ENCODE measurements around the gene KCNIP3. TPM values are rescaled to one million over a fixed set of nuclear protein-coding genes. Genes with fewer than 3 reads are reported as not detected.

Gene KCNIP3
- total and polyA plus RNA-seq, 2 donors (not counting 1 experiment from before 2014, with no cell fraction given): not detected

DNA sequence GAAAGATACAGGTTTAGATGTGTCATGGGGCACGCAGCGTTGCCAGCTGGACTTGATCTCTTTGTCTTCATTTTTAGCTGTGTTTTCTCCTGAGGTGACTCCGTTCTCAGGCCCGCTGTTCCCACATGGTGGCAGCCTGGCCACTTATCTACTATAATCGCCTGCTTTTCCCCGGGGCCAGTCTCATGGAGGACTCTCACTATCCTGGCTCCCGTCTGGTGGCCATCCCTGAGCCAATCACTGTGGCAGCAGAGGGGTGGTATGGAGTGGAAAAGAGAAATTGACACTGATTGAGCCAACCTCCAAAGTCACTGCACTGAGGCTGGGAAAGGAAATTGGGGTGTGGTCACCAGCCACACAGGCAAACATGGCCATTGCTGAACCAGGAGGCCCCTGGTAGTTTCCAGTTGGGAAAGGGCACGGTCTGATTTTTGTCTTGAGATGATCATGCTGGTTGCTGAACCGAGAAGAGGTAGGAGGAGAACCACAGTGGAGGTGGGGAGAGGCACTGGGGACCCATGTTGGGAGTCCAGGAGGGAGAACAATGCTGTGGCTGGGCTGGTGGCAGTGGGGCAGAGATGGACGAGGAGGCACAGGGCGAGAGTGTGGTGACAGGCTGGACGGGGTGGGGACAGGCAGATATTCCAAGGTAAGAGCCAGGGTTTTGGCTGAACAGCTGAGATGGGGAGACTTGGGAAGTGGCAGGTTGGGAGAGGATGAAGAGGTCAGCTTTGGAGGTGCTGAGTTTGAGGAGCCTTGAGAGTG, 45.6 kb downstream of the KCNIP3 start:
- Histone ChIP-seq H3K79me2 (ENCODE audit: control insufficient read depth, insufficient read depth, low read length) (no peaks in the 10 kb centered on the region), H2AFZ (ENCODE audit: insufficient read depth, low read depth, low read length, poor library complexity, severe bottlenecking) (no peak overlapping the region), H3K27ac (ENCODE audit: low read length in 2 of 2) (no peak overlapping the region), H3K4me3 (ENCODE audit: control extremely low read depth in 1 of 5, extremely low read depth in 1 of 5, insufficient read depth in 1 of 5, low read depth in 2 of 5, low read length in 4 of 5) (no peak overlapping the region), H3K27me3 (replicated peaks in 1 of 4; ENCODE audit: control extremely low read depth in 1 of 4, control insufficient read depth in 3 of 4, insufficient read depth in 4 of 4, low read length in 3 of 4) (peaks cover 0 to 42% (median 10%) of the 10 kb centered on the region in 4 experiments), H3K9me3 (ENCODE audit: control extremely low read depth in 1 of 3, control insufficient read depth in 2 of 3, insufficient read depth in 1 of 3, low read length in 2 of 3) (peaks cover 0 to 7% (median 0%) of the 10 kb centered on the region in 3 donors), H3K4me1 (ENCODE audit: control insufficient read depth in 2 of 2, insufficient read depth in 2 of 2, low read length in 2 of 2) (peaks cover 11% of the 10 kb centered on the region in 2 donors), H4K20me1 (ENCODE audit: control insufficient read depth, insufficient read depth, low read length, poor library complexity, severe bottlenecking) (no peaks in the 10 kb centered on the region), H3K9ac (ENCODE audit: low read length) (no peak overlapping the region), H3K36me3 (replicated peaks in 1 of 2; ENCODE audit: control extremely low read depth in 1 of 2, control insufficient read depth in 1 of 2, extremely low read depth in 1 of 2, insufficient read depth in 2 of 2, low read length in 1 of 2) (no peaks in the 10 kb centered on the region), H3K4me2 (replicated peaks; ENCODE audit: low read depth, low read length, poor library complexity, severe bottlenecking) (no peak overlapping the region)
- POLR2A ChIA-PET: no interaction called here
- H3K4me1 Mint-ChIP-seq: peaks cover 11% of the 10 kb centered on the region
- DNase-seq: no peak
- CTCF ChIA-PET: no interaction called here
- no peak for ATAC-seq (ENCODE audit: low read depth)
- no peak overlapping the region for H3K4me3 Mint-ChIP-seq
- no peaks in the 10 kb centered on the region for H3K9me3 Mint-ChIP-seq (ENCODE audit: insufficient read depth)
- WGBS (ENCODE audit: insufficient coverage): 93% methylated on average over 11 of the region's 12 CpGs
- intact Hi-C loops (cut with micrococcal nuclease): no loop called here
- TF ChIP-seq, protein P1, sequence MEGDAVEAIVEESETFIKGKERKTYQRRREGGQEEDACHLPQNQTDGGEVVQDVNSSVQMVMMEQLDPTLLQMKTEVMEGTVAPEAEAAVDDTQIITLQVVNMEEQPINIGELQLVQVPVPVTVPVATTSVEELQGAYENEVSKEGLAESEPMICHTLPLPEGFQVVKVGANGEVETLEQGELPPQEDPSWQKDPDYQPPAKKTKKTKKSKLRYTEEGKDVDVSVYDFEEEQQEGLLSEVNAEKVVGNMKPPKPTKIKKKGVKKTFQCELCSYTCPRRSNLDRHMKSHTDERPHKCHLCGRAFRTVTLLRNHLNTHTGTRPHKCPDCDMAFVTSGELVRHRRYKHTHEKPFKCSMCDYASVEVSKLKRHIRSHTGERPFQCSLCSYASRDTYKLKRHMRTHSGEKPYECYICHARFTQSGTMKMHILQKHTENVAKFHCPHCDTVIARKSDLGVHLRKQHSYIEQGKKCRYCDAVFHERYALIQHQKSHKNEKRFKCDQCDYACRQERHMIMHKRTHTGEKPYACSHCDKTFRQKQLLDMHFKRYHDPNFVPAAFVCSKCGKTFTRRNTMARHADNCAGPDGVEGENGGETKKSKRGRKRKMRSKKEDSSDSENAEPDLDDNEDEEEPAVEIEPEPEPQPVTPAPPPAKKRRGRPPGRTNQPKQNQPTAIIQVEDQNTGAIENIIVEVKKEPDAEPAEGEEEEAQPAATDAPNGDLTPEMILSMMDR (IDR thresholded peaks at IDR 0.05): no peak
- no peak for TF ChIP-seq EZH2 (IDR thresholded peaks at IDR 0.05; ENCODE audit: borderline replicate concordance, insufficient read depth, low read depth, low read length, poor library complexity, severe bottlenecking)
- peaks cover 46% of the 10 kb centered on the region for H3K27me3 Mint-ChIP-seq
- H3K27ac Mint-ChIP-seq: no peak overlapping the region

DNA sequence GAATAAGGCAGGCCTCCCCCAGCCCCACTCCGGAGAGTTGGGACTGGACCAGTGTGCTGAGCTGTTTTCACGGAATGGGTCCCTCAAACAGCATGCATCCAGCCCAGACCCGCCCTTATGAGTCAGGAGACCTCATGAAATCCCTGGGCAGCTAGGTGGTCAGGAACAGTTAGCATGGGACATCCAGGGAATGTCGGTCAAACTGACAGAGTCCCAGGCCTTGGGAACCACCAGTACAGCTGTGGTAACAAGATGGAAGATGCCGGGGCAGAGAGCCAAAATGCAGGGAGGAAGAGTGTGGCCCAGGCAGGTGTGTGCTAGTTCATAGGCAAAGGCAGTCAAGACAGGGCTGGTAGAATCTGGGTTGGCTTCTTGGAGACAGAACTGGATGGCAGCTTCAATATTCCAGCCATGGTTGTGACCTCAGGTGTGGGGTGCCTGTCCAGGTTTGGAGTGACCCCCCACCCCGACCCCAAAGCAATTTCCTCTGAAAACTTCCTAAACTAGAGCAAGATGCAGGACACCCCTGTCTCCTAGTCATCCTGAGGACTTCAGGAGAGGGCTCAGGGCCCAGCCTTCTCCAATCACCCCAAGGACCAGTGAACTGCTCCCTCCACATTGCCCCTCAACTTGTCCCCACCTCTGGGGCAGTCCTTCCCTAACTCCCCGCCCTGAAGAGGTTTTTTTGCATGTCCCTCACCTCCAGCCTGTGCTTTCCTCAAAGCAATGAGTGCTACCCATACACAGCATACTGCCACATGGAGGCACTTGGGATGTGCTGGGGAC, 46.5 kb downstream of the KCNIP3 start:
- H3K27me3 ChIP-seq (replicated peaks in 1 of 4; ENCODE audit: control extremely low read depth in 1 of 4, control insufficient read depth in 3 of 4, insufficient read depth in 4 of 4, low read length in 3 of 4): peaks cover 0 to 44% (median 10%) of the 10 kb centered on the region in 4 experiments
- intact Hi-C loops (cut with micrococcal nuclease): no loop called here
- Mint-ChIP-seq H3K4me1 (peaks cover 11% of the 10 kb centered on the region), H3K27ac (no peak overlapping the region), H3K9me3 (ENCODE audit: insufficient read depth) (no peaks in the 10 kb centered on the region), H3K27me3 (peaks cover 53% of the 10 kb centered on the region), H3K4me3 (peak overlapping the region; percentile 47)
- no peak overlapping the region for H3K27ac ChIP-seq (ENCODE audit: low read length in 2 of 2)
- H4K20me1 ChIP-seq (ENCODE audit: control insufficient read depth, insufficient read depth, low read length, poor library complexity, severe bottlenecking): no peaks in the 10 kb centered on the region
- whole genome bisulfite sequencing (ENCODE audit: insufficient coverage): 87% methylated on average over 6 of the region's 7 CpGs
- CTCF ChIA-PET: no interaction called here
- no peaks in the 10 kb centered on the region for H3K79me2 ChIP-seq (ENCODE audit: control insufficient read depth, insufficient read depth, low read length)
- H2AFZ ChIP-seq (ENCODE audit: insufficient read depth, low read depth, low read length, poor library complexity, severe bottlenecking): no peak overlapping the region
- H3K9me3 ChIP-seq (ENCODE audit: control extremely low read depth in 1 of 3, control insufficient read depth in 2 of 3, insufficient read depth in 1 of 3, low read length in 2 of 3): peaks cover 0 to 4% (median 0%) of the 10 kb centered on the region in 3 donors
- H3K4me1 ChIP-seq (ENCODE audit: control insufficient read depth in 2 of 2, insufficient read depth in 2 of 2, low read length in 2 of 2): peaks cover 11% of the 10 kb centered on the region in 2 donors
- no peak overlapping the region for H3K4me2 ChIP-seq (replicated peaks; ENCODE audit: low read depth, low read length, poor library complexity, severe bottlenecking)
- no peak for ATAC-seq (ENCODE audit: low read depth)
- H3K36me3 ChIP-seq (replicated peaks in 1 of 2; ENCODE audit: control extremely low read depth in 1 of 2, control insufficient read depth in 1 of 2, extremely low read depth in 1 of 2, insufficient read depth in 2 of 2, low read length in 1 of 2): no peaks in the 10 kb centered on the region
- H3K9ac ChIP-seq (ENCODE audit: low read length): no peak overlapping the region
- no peak for TF ChIP-seq EZH2 (IDR thresholded peaks at IDR 0.05; ENCODE audit: borderline replicate concordance, insufficient read depth, low read depth, low read length, poor library complexity, severe bottlenecking)
- TF ChIP-seq, protein P1 (IDR thresholded peaks at IDR 0.05): no peak
- no peak for DNase-seq
- POLR2A ChIA-PET: no interaction called here
- no peak overlapping the region for H3K4me3 ChIP-seq (ENCODE audit: control extremely low read depth in 1 of 5, extremely low read depth in 1 of 5, insufficient read depth in 1 of 5, low read depth in 2 of 5, low read length in 4 of 5)

All from B cell (primary cell).